Endothelial cell of umbilical vein (primary cell): ENCODE measurements around the gene GRK5.

Experiments used
- CTCF ChIP-seq, 2 donors: IDR thresholded peaks; 1 replicate in 1 of 2; 2 replicates in 1 of 2; pipeline ENCODE4 v1.5.1; 2011; ENCODE audit warnings: low read length in 2 of 2, mild to moderate bottlenecking in 2 of 2, moderate library complexity in 2 of 2, control low read depth in 1 of 2, inconsistent platforms in 1 of 2, low read depth in 1 of 2; ENCODE audit not compliant: insufficient read depth in 1 of 2; ENCODE audit errors: extremely low read depth in 1 of 2
- EZH2 ChIP-seq: IDR thresholded peaks from 2 replicates; pipeline ENCODE4 v1.6.1; 2012; ENCODE audit warnings: borderline replicate concordance, low read depth, mild to moderate bottlenecking, moderate library complexity, low read length, inconsistent platforms; ENCODE audit not compliant: severe bottlenecking
- JUN ChIP-seq: IDR thresholded peaks from 2 replicates; pipeline ENCODE4 v1.6.1; 2011; ENCODE audit warnings: borderline replicate concordance, low read depth; ENCODE audit not compliant: insufficient read length, insufficient read depth
- MAX ChIP-seq: IDR thresholded peaks from 2 replicates; pipeline ENCODE4 v1.6.1; 2011; ENCODE audit not compliant: insufficient read depth, insufficient read length
- MYC ChIP-seq: IDR thresholded peaks from one replicate; pipeline ENCODE4 v1.6.1; 2011; ENCODE audit warnings: mild to moderate bottlenecking, low read depth, low read length
- POLR2A ChIP-seq: IDR thresholded peaks from 2 replicates; pipeline ENCODE4 v1.6.1; 2012; ENCODE audit warnings: low read depth, mild to moderate bottlenecking, control low read depth, low read length
- POLR2AphosphoS5 ChIP-seq: IDR thresholded peaks from 2 replicates; pipeline ENCODE4 v1.6.1; 2012; ENCODE audit warnings: low read depth, mild to moderate bottlenecking, control low read depth, low read length, moderate library complexity; ENCODE audit not compliant: insufficient read depth

GRCh38 chr10:119420950-119421875 lies 213.8 kb downstream of the GRK5 start:
- TF ChIP-seq CTCF (IDR thresholded peaks at IDR 0.05; ENCODE audit: extremely low read depth in 1 of 2, insufficient read depth in 1 of 2, low read depth in 1 of 2, low read length in 2 of 2) (no peak), MYC (no peak), POLR2A (no peak), EZH2 (no peak), JUN (no peak), MAX (no peak), POLR2AphosphoS5 (no peak)
